ENCODE data around the gene CAPS.

The CAPS gene

DNA sequence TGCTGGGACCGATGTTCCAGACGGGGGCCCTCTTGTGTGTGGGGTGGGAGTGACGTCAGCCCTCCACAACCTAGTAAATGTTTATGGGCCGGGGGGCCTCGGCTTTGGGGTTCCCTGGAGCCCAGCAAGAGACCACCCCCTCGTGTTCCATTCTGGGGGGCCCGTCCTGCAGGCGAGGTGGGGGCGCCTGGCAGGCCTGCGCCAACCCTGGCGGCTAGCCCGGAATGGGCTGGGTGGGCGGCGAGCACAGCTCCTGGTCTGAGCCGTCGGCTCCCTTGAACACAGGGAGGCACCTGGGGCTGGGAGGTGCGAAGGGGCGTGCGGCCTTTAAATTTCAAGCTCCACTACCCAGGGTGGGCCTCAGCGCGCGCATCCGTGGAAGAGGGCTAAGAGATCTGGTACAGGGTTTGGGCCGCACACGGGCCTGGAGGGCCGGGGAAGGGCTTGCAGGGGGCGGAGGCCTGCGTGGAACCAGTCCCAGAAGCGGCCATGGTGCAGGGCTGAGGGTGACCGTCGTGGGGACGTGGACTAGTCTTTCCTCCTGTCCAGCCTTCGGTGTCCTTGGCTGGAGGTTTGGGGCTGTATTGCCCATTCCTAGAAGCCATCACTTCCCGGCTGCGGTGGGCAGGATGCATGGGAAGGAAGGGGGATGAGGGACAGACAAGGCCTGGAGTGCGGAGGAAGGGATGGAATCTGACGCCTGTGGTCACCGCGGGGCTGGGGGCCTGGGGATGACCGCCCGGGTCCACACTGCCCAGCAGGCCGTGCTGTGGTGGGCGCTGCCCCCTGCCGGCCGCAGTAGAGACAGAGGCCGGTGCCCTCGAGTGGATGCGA lies 21.9 kb upstream of the CAPS start:
- H3K4me1 ChIP-seq (ENCODE audit: insufficient read depth, low read length): no peaks in the 10 kb centered on the region
- DNase-seq (no peak), ATAC-seq (ENCODE audit: insufficient read depth, low read depth) (0 out of 3 replicates have a peak, but pooled peaks have one; percentile 10)
- peaks cover 29% of the 10 kb centered on the region for H4K20me1 ChIP-seq (ENCODE audit: insufficient read depth, low read length)
- H3K4me2 ChIP-seq (ENCODE audit: insufficient read depth, low read length): no peak overlapping the region
- no peaks in the 10 kb centered on the region for H3K9me3 ChIP-seq (ENCODE audit: insufficient read depth, low read length, severe bottlenecking)
- no peaks in the 10 kb centered on the region for H3K27me3 ChIP-seq (ENCODE audit: insufficient read depth, low read length, poor library complexity)
- peaks cover 24% of the 10 kb centered on the region for H3K36me3 ChIP-seq (ENCODE audit: insufficient read depth, low read length)
- H3K79me2 ChIP-seq (ENCODE audit: insufficient read depth, low read length): peaks cover 2% of the 10 kb centered on the region
- H2AFZ ChIP-seq (ENCODE audit: low read depth, low read length): no peak overlapping the region
- TF ChIP-seq, protein P1, sequence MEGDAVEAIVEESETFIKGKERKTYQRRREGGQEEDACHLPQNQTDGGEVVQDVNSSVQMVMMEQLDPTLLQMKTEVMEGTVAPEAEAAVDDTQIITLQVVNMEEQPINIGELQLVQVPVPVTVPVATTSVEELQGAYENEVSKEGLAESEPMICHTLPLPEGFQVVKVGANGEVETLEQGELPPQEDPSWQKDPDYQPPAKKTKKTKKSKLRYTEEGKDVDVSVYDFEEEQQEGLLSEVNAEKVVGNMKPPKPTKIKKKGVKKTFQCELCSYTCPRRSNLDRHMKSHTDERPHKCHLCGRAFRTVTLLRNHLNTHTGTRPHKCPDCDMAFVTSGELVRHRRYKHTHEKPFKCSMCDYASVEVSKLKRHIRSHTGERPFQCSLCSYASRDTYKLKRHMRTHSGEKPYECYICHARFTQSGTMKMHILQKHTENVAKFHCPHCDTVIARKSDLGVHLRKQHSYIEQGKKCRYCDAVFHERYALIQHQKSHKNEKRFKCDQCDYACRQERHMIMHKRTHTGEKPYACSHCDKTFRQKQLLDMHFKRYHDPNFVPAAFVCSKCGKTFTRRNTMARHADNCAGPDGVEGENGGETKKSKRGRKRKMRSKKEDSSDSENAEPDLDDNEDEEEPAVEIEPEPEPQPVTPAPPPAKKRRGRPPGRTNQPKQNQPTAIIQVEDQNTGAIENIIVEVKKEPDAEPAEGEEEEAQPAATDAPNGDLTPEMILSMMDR (IDR thresholded peaks at IDR 0.05; ENCODE audit: borderline replicate concordance, extremely low read depth, low read length, poor library complexity, severe bottlenecking): no peak
- no peak for TF ChIP-seq EZH2 (IDR thresholded peaks at IDR 0.05; ENCODE audit: borderline replicate concordance, low read depth, low read length, severe bottlenecking)
- no peak overlapping the region for H3K9ac ChIP-seq (ENCODE audit: low read depth, low read length)
- no peak overlapping the region for H3K4me3 ChIP-seq (ENCODE audit: low read depth in 1 of 2, low read length in 2 of 2)
- H3K27ac ChIP-seq (ENCODE audit: low read length): no peak overlapping the region

DNA sequence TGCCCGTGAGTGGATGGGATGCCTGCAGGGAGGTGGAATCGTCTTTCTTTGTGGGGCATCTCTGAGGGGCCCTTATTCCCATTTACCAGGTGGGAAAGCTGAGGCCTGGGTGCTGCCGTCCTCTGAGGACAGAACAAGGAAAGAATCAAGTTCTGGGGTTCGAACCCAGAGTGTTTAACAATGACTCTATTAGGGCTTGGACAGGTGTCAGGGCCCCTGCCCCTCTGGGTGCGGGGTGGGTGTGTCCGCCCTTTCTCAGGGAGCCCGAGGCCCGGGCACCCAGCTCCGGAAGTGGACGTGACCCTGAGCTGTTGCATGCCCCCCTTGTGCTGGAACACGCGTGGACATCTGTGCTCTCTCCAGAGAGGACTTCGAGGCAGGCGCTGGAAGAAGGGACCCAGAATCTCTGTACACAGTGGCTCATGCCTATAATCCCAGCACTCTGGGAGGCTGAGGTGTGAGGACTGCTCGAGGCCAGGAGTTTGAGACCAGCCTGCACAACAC lies 21.2 kb upstream of the CAPS start:
- Histone ChIP-seq H4K20me1 (ENCODE audit: insufficient read depth, low read length) (peaks cover 36% of the 10 kb centered on the region), H3K79me2 (ENCODE audit: insufficient read depth, low read length) (peaks cover 8% of the 10 kb centered on the region), H3K4me1 (ENCODE audit: insufficient read depth, low read length) (no peaks in the 10 kb centered on the region), H3K27me3 (ENCODE audit: insufficient read depth, low read length, poor library complexity) (no peaks in the 10 kb centered on the region), H2AFZ (ENCODE audit: low read depth, low read length) (no peak overlapping the region), H3K4me3 (ENCODE audit: low read depth in 1 of 2, low read length in 2 of 2) (no peak overlapping the region), H3K9ac (ENCODE audit: low read depth, low read length) (no peak overlapping the region), H3K36me3 (ENCODE audit: insufficient read depth, low read length) (peaks cover 29% of the 10 kb centered on the region), H3K9me3 (ENCODE audit: insufficient read depth, low read length, severe bottlenecking) (no peaks in the 10 kb centered on the region), H3K27ac (ENCODE audit: low read length) (no peak overlapping the region), H3K4me2 (ENCODE audit: insufficient read depth, low read length) (no peak overlapping the region)
- no peak for TF ChIP-seq EZH2 (IDR thresholded peaks at IDR 0.05; ENCODE audit: borderline replicate concordance, low read depth, low read length, severe bottlenecking)
- TF ChIP-seq, protein P1 (IDR thresholded peaks at IDR 0.05; ENCODE audit: borderline replicate concordance, extremely low read depth, low read length, poor library complexity, severe bottlenecking): no peak
- DNase-seq (no peak), ATAC-seq (ENCODE audit: insufficient read depth, low read depth) (no peak)

DNA sequence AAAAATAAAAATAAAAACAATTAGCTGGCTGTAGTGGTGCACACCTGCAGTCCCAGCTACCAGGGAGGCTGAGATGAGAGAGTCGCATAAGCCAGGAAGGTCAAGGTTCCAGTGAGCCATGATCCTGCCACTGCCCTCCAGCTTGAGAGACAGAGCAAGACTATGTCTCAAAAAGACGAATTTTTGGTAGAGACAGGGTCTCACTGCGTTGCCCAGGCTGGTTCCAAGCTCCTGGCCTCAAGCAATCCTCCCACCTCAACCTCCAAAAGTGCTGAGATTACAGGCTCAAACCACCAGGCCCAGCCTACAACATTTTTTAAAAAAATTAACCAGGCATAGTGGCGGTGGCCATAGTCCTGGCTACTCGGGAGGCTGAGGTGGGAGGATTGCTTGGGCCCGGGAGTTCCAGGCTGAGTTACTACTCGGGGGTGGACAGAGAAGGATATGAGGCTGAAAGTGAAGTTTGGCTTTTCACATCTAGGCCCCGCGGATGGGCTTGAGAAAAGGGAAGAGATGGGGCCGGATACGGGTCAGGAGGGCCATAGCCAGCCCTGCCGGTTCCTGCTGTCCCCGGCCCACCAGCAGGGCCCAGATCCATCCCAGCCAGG lies 20.7 kb upstream of the CAPS start:
- no peak overlapping the region for H3K27ac ChIP-seq (ENCODE audit: low read length)
- peaks cover 29% of the 10 kb centered on the region for H3K36me3 ChIP-seq (ENCODE audit: insufficient read depth, low read length)
- no peak overlapping the region for H3K4me2 ChIP-seq (ENCODE audit: insufficient read depth, low read length)
- peaks cover 14% of the 10 kb centered on the region for H3K79me2 ChIP-seq (ENCODE audit: insufficient read depth, low read length)
- H3K4me1 ChIP-seq (ENCODE audit: insufficient read depth, low read length): no peaks in the 10 kb centered on the region
- H3K27me3 ChIP-seq (ENCODE audit: insufficient read depth, low read length, poor library complexity): no peaks in the 10 kb centered on the region
- peaks cover 42% of the 10 kb centered on the region for H4K20me1 ChIP-seq (ENCODE audit: insufficient read depth, low read length)
- ATAC-seq (ENCODE audit: insufficient read depth, low read depth): no peak
- no peak for TF ChIP-seq EZH2 (IDR thresholded peaks at IDR 0.05; ENCODE audit: borderline replicate concordance, low read depth, low read length, severe bottlenecking)
- TF ChIP-seq, protein P1 (IDR thresholded peaks at IDR 0.05; ENCODE audit: borderline replicate concordance, extremely low read depth, low read length, poor library complexity, severe bottlenecking): no peak
- H3K9ac ChIP-seq (ENCODE audit: low read depth, low read length): no peak overlapping the region
- H3K4me3 ChIP-seq (ENCODE audit: low read depth in 1 of 2, low read length in 2 of 2): no peak overlapping the region
- no peaks in the 10 kb centered on the region for H3K9me3 ChIP-seq (ENCODE audit: insufficient read depth, low read length, severe bottlenecking)
- H2AFZ ChIP-seq (ENCODE audit: low read depth, low read length): no peak overlapping the region
- DNase-seq: no peak

All from DND-41 (cell line).